Trophoblast cell (in vitro differentiated cells and primary cell): Measurements from ENCODE around the gene TTN.

Experiments used
- DNase-seq, 2 donors: peaks; one replicate each; pipeline ENCODE4 v3.0.0-alpha.2; 2016
- H2AFZ ChIP-seq: 2 replicates; pipeline ENCODE4 v1.6.1; 2013; ENCODE audit warnings: low read length, moderate library complexity, mild to moderate bottlenecking; ENCODE audit not compliant: insufficient read depth, poor library complexity
- H2AK5ac ChIP-seq: 2 replicates; pipeline ENCODE4 v1.6.1; 2013; ENCODE audit warnings: mild to moderate bottlenecking, low read length
- H2BK120ac ChIP-seq: 2 replicates; pipeline ENCODE4 v1.6.1; 2013; ENCODE audit warnings: low read length, mild to moderate bottlenecking, moderate library complexity; ENCODE audit not compliant: insufficient read depth, poor library complexity
- H2BK12ac ChIP-seq: 2 replicates; pipeline ENCODE4 v1.6.1; 2013; ENCODE audit warnings: mild to moderate bottlenecking, low read length, moderate library complexity
- H2BK5ac ChIP-seq: 2 replicates; pipeline ENCODE4 v1.6.1; 2013; ENCODE audit warnings: low read length, low read depth, moderate library complexity, mild to moderate bottlenecking; ENCODE audit not compliant: poor library complexity
- H3K14ac ChIP-seq: 2 replicates; pipeline ENCODE4 v1.6.1; 2013; ENCODE audit warnings: mild to moderate bottlenecking, low read length
- H3K18ac ChIP-seq: 2 replicates; pipeline ENCODE4 v1.6.1; 2013; ENCODE audit warnings: mild to moderate bottlenecking, low read length
- H3K23ac ChIP-seq: 2 replicates; pipeline ENCODE4 v1.6.1; 2013; ENCODE audit warnings: low read length
- H3K27ac ChIP-seq: 2 replicates; pipeline ENCODE4 v1.5.1; 2013; ENCODE audit warnings: low read depth, mild to moderate bottlenecking, inconsistent platforms, low read length, moderate library complexity
- H3K27me3 ChIP-seq: 2 replicates; pipeline ENCODE4 v1.6.1; 2013; ENCODE audit warnings: inconsistent platforms, mild to moderate bottlenecking, low read length, moderate library complexity; ENCODE audit not compliant: insufficient read depth
- H3K36me3 ChIP-seq, 2 experiments: 1 replicate in 1 of 2; 2 replicates in 1 of 2; pipeline ENCODE4 v1.6.1; 2013; ENCODE audit warnings: low read length in 2 of 2, mild to moderate bottlenecking in 2 of 2, moderate library complexity in 1 of 2; ENCODE audit not compliant: insufficient read depth in 2 of 2, control insufficient read depth in 1 of 2
- H3K4ac ChIP-seq: 2 replicates; pipeline ENCODE4 v1.6.1; 2013; ENCODE audit warnings: low read depth, mild to moderate bottlenecking, low read length, moderate library complexity
- H3K4me1 ChIP-seq, 2 experiments: 1 replicate in 1 of 2; 2 replicates in 1 of 2; pipeline ENCODE4 v1.6.1; 2013; ENCODE audit warnings: low read length in 2 of 2, mild to moderate bottlenecking in 2 of 2, moderate library complexity in 1 of 2; ENCODE audit not compliant: insufficient read depth in 2 of 2, control insufficient read depth in 1 of 2
- H3K4me2 ChIP-seq: 2 replicates; pipeline ENCODE4 v1.6.1; 2013; ENCODE audit warnings: inconsistent platforms, mild to moderate bottlenecking, low read length, moderate library complexity
- H3K4me3 ChIP-seq: 2 replicates; pipeline ENCODE4 v1.5.1; 2013; ENCODE audit warnings: mild to moderate bottlenecking, low read depth, low read length, inconsistent platforms
- H3K79me1 ChIP-seq: one replicate; pipeline ENCODE4 v1.6.1; 2013; ENCODE audit warnings: low read length
- H3K79me2 ChIP-seq: 2 replicates; pipeline ENCODE4 v1.6.1; 2013; ENCODE audit warnings: low read length, mild to moderate bottlenecking; ENCODE audit not compliant: control insufficient read depth, insufficient read depth, poor library complexity
- H3K9ac ChIP-seq: 2 replicates; pipeline ENCODE4 v1.6.1; 2013; ENCODE audit warnings: mild to moderate bottlenecking, low read length
- H3K9me3 ChIP-seq: 2 replicates; pipeline ENCODE4 v1.6.1; 2013; ENCODE audit warnings: low read depth, mild to moderate bottlenecking, control low read depth, inconsistent platforms, low read length; ENCODE audit not compliant: insufficient read depth
- H4K12ac ChIP-seq: 2 replicates; pipeline ENCODE4 v1.6.1; 2013; ENCODE audit warnings: low read depth, mild to moderate bottlenecking, low read length, moderate library complexity
- H4K8ac ChIP-seq: 2 replicates; pipeline ENCODE4 v1.6.1; 2013; ENCODE audit warnings: low read depth, mild to moderate bottlenecking, low read length, moderate library complexity
- H4K91ac ChIP-seq: one replicate; pipeline ENCODE4 v1.6.1; 2013; ENCODE audit warnings: low read depth, mild to moderate bottlenecking, low read length, moderate library complexity
- WGBS: extraction: QIAGEN DNeasy Blood & Tissue Kit; methylation state at CpG from one replicate; pipeline ENCODE4 v1.1.7; 2013; ENCODE audit warnings: missing lambda C conversion rate; ENCODE audit not compliant: insufficient read length, insufficient coverage; ENCODE audit errors: extremely low coverage; 5-methylcytosine and 5-hydroxymethylcytosine counted together

The TTN gene

DNA sequence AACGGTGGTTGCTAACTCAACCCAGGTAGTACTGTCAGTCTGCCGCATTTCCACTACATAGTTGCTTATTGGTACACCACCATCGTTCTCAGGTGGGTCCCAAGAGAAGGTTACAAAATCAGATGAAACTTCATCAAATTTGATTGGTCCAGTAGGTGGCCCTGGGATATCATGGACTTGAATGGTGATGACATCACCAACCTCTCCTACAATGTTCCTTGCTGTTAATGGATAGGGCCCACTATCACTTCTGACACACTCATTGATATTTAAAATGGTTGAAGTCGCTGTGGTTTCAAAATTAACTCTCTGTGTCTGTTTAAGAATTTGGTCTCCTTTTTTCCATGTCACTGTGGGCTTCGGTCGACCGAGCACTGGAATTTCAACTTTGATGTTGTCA lies 232.4 kb downstream of the TTN start:
- Histone ChIP-seq H3K79me1 (no peaks in the 10 kb centered on the region), H2BK120ac (no peak overlapping the region), H3K27ac (no peak overlapping the region), H2BK12ac (no peak overlapping the region), H3K4me3 (no peak overlapping the region), H2AFZ (no peak overlapping the region), H4K91ac (no peak overlapping the region), H3K36me3 (peaks cover 6 to 20% of the 10 kb centered on the region in 2 experiments), H4K8ac (no peak overlapping the region), H3K23ac (no peak overlapping the region), H3K4ac (no peak overlapping the region), H3K9ac (no peak overlapping the region), H3K79me2 (no peaks in the 10 kb centered on the region), H3K27me3 (no peaks in the 10 kb centered on the region), H2BK5ac (no peak overlapping the region), H4K12ac (no peak overlapping the region), H3K14ac (no peak overlapping the region), H2AK5ac (no peak overlapping the region), H3K4me2 (no peak overlapping the region), H3K18ac (no peak overlapping the region), H3K4me1 (no peaks in the 10 kb centered on the region), H3K9me3 (peaks cover 4% of the 10 kb centered on the region)
- no peak for DNase-seq
- WGBS = no CpG with 5 or more reads among the region's 7 CpGs

DNA sequence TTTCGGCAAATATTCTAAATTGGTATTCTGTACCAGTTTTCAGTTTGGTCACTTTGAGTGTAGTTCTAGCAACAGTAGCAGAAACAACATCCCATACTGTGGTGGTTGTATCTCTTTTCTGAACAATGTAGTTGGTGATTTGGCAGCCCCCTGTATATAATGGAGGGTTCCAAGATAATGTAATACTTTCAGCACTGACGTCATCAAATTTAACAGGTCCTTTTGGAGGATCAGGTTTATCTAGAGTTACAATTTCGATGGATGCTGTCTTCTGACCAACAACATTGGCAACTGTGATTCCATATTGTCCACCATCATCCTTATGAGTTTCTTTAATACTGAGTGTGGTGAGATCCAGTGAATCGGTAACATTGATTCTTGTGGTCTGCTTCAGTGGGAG lies 239.0 kb downstream of the TTN start:
- Histone ChIP-seq H3K4me1 (no peaks in the 10 kb centered on the region), H3K23ac (no peak overlapping the region), H3K9ac (no peak overlapping the region), H3K36me3 (peaks cover 0 to 13% of the 10 kb centered on the region in 2 experiments), H2BK120ac (no peak overlapping the region), H3K18ac (no peak overlapping the region), H3K79me1 (no peaks in the 10 kb centered on the region), H3K27me3 (no peaks in the 10 kb centered on the region), H3K14ac (no peak overlapping the region), H4K91ac (no peak overlapping the region), H2BK5ac (no peak overlapping the region), H3K79me2 (no peaks in the 10 kb centered on the region), H3K4ac (no peak overlapping the region), H4K12ac (no peak overlapping the region), H3K4me2 (no peak overlapping the region), H2BK12ac (no peak overlapping the region), H4K8ac (no peak overlapping the region), H3K4me3 (no peak overlapping the region), H2AK5ac (no peak overlapping the region), H3K9me3 (peaks cover 7% of the 10 kb centered on the region), H3K27ac (no peak overlapping the region), H2AFZ (no peak overlapping the region)
- WGBS = no CpG with 5 or more reads among the region's 4 CpGs
- DNase-seq = no peak

DNA sequence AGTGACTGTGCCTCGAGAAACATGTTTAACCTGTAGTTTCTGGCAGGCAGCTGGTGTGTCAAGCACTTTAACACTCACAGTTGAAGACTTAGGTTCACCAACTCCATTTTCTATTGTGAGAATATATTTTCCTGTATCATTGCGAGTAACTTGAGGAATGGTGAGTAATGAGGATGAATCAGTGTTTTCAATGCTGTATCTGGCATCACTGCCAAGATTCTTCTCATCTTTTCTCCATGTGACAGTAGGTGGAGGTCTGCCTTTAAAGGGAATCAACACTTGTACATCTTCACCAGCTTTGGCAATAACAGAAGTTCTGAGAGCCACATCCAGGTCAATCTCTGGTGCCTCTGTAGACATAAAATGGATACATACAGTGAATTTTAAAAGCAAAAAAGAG lies 254.2 kb downstream of the TTN start:
- Histone ChIP-seq H3K27me3 (no peaks in the 10 kb centered on the region), H3K36me3 (peaks cover 3 to 5% of the 10 kb centered on the region in 2 experiments), H3K4me2 (no peak overlapping the region), H2BK12ac (no peak overlapping the region), H2AK5ac (no peak overlapping the region), H2BK120ac (no peak overlapping the region), H3K23ac (no peak overlapping the region), H3K9me3 (no peaks in the 10 kb centered on the region), H4K91ac (no peak overlapping the region), H3K79me2 (no peaks in the 10 kb centered on the region), H3K27ac (no peak overlapping the region), H3K79me1 (no peaks in the 10 kb centered on the region), H3K18ac (no peak overlapping the region), H3K4me3 (no peak overlapping the region), H4K12ac (no peak overlapping the region), H3K4me1 (no peaks in the 10 kb centered on the region), H3K4ac (no peak overlapping the region), H4K8ac (no peak overlapping the region), H3K14ac (no peak overlapping the region), H2AFZ (no peak overlapping the region), H3K9ac (no peak overlapping the region), H2BK5ac (no peak overlapping the region)
- WGBS = no CpG with 5 or more reads among the region's 2 CpGs
- peak in 1 of 2 donors; percentile 5 for DNase-seq

DNA sequence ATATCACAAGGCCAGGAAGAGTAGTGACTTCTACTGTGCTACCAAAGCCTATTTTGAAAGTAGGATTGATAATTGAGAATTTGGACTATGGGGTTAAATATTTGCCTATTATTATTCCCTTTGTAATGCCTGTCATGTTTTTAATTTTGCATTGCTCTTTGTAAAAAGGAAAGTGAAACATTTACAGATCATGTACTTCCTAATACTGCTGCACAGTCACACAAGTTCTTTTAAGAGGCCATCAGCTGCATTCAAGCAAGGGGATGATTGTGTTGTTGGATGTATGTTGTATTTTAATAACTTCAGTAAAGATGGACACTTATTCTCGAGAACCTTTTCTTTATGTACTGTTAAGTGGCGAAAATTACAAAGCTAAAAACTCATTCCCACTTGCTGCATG lies 256.9 kb downstream of the TTN start:
- no CpG with 5 or more reads among the region's 2 CpGs for WGBS
- no peak overlapping the region for H2AK5ac ChIP-seq

More for the DNA sequence above, 256.9 kb downstream of the TTN start:
- Histone ChIP-seq H3K18ac (no peak overlapping the region), H2AFZ (no peak overlapping the region), H3K23ac (no peak overlapping the region), H3K14ac (no peak overlapping the region), H3K79me2 (no peaks in the 10 kb centered on the region), H3K27me3 (no peaks in the 10 kb centered on the region), H3K36me3 (peaks cover 5 to 14% of the 10 kb centered on the region in 2 experiments), H2BK120ac (no peak overlapping the region), H3K79me1 (no peaks in the 10 kb centered on the region), H4K8ac (no peak overlapping the region), H3K4ac (no peak overlapping the region), H3K9ac (no peak overlapping the region), H3K27ac (no peak overlapping the region), H4K12ac (no peak overlapping the region), H3K9me3 (peaks cover 3% of the 10 kb centered on the region), H2BK12ac (no peak overlapping the region), H4K91ac (no peak overlapping the region), H3K4me3 (no peak overlapping the region), H3K4me2 (no peak overlapping the region), H3K4me1 (no peaks in the 10 kb centered on the region), H2BK5ac (no peak overlapping the region)
- no peak for DNase-seq
